Activated T-cell treated with anti-CD3 and anti-CD28 coated beads for 4 hours (primary cell): ENCODE measurements around the gene GAPVD1.

ENCODE experiments used
- DNase-seq: peaks from one replicate; pipeline ENCODE4 v3.0.0-alpha.2; 2020

The GAPVD1 gene

GRCh38 chr9:125321496-125321895 is 59.9 kb downstream of the GAPVD1 start:
- no peak for DNase-seq

GRCh38 chr9:125323615-125324014 is 62.0 kb downstream of the GAPVD1 start:
- DNase-seq: no peak

GRCh38 chr9:125325826-125326225 is 64.2 kb downstream of the GAPVD1 start:
- no peak for DNase-seq

- no peak for DNase-seq
Measured at GRCh38 chr9:125329978-125330377, 68.4 kb downstream of the GAPVD1 start.

- no peak for DNase-seq
Measured at GRCh38 chr9:125330587-125330986, 69.0 kb downstream of the GAPVD1 start.

GRCh38 chr9:125332527-125332926 is 70.9 kb downstream of the GAPVD1 start:
- DNase-seq: no peak

- DNase-seq: no peak
Measured at GRCh38 chr9:125337236-125337635, 75.6 kb downstream of the GAPVD1 start.

- no peak for DNase-seq
Measured at GRCh38 chr9:125338929-125339328, 77.3 kb downstream of the GAPVD1 start.

- no peak for DNase-seq
Measured at GRCh38 chr9:125341566-125341965, 79.9 kb downstream of the GAPVD1 start.

- no peak for DNase-seq
Measured at GRCh38 chr9:125343518-125344275, 82.1 kb downstream of the GAPVD1 start.

GRCh38 chr9:125346080-125346732 is 84.6 kb downstream of the GAPVD1 start:
- DNase-seq: no peak

GRCh38 chr9:125355601-125356000 is 94.0 kb downstream of the GAPVD1 start:
- DNase-seq: no peak

- DNase-seq: no peak
Measured at GRCh38 chr9:125356032-125356431, 94.4 kb downstream of the GAPVD1 start.

- no peak for DNase-seq
Measured at GRCh38 chr9:125359011-125359410, 97.4 kb downstream of the GAPVD1 start.

GRCh38 chr9:125360601-125361000 is 99.0 kb downstream of the GAPVD1 start:
- DNase-seq: no peak

- no peak for DNase-seq
Measured at GRCh38 chr9:125361837-125362531, 100.4 kb downstream of the GAPVD1 start.

- no peak for DNase-seq
Measured at GRCh38 chr9:125366676-125367075, 105.0 kb downstream of the GAPVD1 start.

GRCh38 chr9:125370786-125371185 is 109.2 kb downstream of the GAPVD1 start:
- DNase-seq: no peak

GRCh38 chr9:125372441-125373226 is 111.0 kb downstream of the GAPVD1 start:
- DNase-seq: no peak

GRCh38 chr9:125374443-125375309 is 113.0 kb downstream of the GAPVD1 start:
- DNase-seq: peak; percentile 41

- DNase-seq: no peak
Measured at GRCh38 chr9:125375820-125376219, 114.2 kb downstream of the GAPVD1 start.
